ENCODE data around the gene CROCC2.

DNA sequence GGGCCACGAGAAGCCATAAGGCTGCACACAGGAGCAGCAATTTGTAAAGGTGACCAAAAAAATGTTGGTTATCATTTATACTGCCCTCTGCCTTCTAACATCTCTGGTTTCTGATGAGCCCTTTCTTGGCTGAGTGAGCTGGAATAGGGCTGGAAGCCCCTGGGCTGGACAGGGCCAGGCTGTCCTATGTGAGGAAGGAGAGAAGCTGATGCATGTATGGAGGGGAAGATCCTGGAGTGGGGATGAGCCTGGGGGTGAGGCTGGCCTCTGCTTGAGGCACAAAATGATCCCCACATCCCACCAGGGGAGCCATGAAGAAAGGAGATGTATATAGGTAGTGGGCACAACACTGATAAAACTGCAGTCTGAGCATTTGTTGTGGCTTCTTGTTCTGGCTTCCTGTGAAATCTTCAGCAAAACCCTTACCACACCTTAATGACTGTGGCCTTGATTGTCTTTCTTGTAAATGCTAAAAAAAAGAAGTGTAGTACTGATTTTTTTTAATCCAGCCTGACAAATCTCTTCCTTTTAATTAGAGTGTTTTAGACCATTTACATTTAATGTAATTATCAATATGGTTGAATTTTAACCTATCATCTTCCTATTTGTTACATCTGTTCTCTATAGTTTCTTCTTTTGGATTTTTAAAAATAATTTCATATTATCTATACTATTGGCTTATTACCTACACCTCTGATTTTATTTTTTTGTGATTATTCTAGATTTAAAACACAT is 97.9 kb downstream of the CROCC2 start:
- TF ChIP-seq, protein P1, sequence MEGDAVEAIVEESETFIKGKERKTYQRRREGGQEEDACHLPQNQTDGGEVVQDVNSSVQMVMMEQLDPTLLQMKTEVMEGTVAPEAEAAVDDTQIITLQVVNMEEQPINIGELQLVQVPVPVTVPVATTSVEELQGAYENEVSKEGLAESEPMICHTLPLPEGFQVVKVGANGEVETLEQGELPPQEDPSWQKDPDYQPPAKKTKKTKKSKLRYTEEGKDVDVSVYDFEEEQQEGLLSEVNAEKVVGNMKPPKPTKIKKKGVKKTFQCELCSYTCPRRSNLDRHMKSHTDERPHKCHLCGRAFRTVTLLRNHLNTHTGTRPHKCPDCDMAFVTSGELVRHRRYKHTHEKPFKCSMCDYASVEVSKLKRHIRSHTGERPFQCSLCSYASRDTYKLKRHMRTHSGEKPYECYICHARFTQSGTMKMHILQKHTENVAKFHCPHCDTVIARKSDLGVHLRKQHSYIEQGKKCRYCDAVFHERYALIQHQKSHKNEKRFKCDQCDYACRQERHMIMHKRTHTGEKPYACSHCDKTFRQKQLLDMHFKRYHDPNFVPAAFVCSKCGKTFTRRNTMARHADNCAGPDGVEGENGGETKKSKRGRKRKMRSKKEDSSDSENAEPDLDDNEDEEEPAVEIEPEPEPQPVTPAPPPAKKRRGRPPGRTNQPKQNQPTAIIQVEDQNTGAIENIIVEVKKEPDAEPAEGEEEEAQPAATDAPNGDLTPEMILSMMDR (IDR thresholded peaks at IDR 0.05): no peak
- TF ChIP-seq POLR2A (IDR thresholded peaks at IDR 0.05): no peak
